GM06990 (cell line): ENCODE results near the gene UNC80.

ENCODE experiments used
- DNase-seq: peaks from one replicate; pipeline ENCODE4 v3.0.0-alpha.2; 2011; ENCODE audit not compliant: insufficient read length; ENCODE audit errors: extremely low read depth
- H3K27me3 ChIP-seq: replicated peaks from 2 replicates; pipeline ENCODE4 v1.6.0; 2011; ENCODE audit warnings: low read length; ENCODE audit not compliant: control insufficient read depth, insufficient read depth
- H3K36me3 ChIP-seq: 2 replicates; pipeline ENCODE4 v1.5.1; 2011; ENCODE audit warnings: low read length; ENCODE audit not compliant: control insufficient read depth, insufficient read depth
- H3K4me3 ChIP-seq: replicated peaks from 2 replicates; pipeline ENCODE4 v1.5.1; 2011; ENCODE audit warnings: low read depth, mild to moderate bottlenecking, control low read depth, low read length
- TF ChIP-seq, protein P1 (sequence below): IDR thresholded peaks from 2 replicates; pipeline ENCODE4 v1.5.1; 2011; ENCODE audit warnings: low read length, control low read depth, mild to moderate bottlenecking, inconsistent platforms; ENCODE audit not compliant: insufficient read depth, poor library complexity, severe bottlenecking

The UNC80 gene

DNA sequence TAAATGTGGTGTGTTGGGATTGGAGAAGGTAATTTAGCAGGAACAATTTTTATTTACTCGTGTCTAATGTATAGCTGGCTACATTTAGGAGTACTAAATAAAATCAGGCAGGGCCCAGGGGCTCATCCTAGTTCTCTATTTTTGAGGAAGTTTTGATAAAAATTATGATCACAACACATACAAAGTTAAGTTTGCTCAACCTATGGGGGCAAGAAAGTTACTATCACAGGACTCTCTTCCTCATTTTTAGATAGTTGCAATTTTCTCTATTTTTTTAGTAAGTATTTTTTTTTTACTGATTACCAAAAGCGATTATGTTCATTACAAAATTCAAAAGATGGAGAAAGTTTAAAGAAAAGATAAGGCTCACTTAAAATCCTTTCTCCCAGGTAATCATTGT lies 170.8 kb downstream of the UNC80 start:
- TF ChIP-seq, protein P1, sequence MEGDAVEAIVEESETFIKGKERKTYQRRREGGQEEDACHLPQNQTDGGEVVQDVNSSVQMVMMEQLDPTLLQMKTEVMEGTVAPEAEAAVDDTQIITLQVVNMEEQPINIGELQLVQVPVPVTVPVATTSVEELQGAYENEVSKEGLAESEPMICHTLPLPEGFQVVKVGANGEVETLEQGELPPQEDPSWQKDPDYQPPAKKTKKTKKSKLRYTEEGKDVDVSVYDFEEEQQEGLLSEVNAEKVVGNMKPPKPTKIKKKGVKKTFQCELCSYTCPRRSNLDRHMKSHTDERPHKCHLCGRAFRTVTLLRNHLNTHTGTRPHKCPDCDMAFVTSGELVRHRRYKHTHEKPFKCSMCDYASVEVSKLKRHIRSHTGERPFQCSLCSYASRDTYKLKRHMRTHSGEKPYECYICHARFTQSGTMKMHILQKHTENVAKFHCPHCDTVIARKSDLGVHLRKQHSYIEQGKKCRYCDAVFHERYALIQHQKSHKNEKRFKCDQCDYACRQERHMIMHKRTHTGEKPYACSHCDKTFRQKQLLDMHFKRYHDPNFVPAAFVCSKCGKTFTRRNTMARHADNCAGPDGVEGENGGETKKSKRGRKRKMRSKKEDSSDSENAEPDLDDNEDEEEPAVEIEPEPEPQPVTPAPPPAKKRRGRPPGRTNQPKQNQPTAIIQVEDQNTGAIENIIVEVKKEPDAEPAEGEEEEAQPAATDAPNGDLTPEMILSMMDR, result no peak
- H3K27me3 ChIP-seq, result no peaks in the 10 kb centered on the region
- no peaks in the 10 kb centered on the region for H3K36me3 ChIP-seq
- no peak for DNase-seq
- no peak overlapping the region for H3K4me3 ChIP-seq

GRCh38 chr2:209942936-209943605 lies 171.4 kb downstream of the UNC80 start:
- Histone ChIP-seq H3K27me3 (no peaks in the 10 kb centered on the region), H3K4me3 (no peak overlapping the region), H3K36me3 (no peaks in the 10 kb centered on the region)
- DNase-seq, result no peak
- TF ChIP-seq, protein P1, result no peak

DNA sequence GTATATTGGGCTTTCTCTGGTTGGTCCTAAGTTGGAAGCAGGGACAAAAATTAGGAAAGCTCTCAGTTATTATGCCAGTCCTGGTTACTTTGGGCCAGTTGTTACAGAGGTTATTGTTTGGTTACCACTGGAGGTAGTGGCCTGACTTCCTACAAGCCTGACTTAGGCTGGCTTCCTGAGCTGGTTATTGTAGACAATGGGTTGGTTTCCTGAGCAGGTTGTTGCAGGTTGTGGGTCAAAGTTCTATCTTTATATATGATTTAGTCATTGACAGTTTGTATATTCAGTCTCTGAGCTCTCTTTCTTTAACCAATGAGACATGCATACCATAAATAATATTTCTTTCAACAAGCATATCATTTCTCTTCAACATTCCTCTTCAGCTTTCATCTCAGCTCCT lies 172.1 kb downstream of the UNC80 start:
- DNase-seq, result no peak
- TF ChIP-seq, protein P1, result no peak
- Histone ChIP-seq H3K4me3 (no peak overlapping the region), H3K36me3 (no peaks in the 10 kb centered on the region), H3K27me3 (no peaks in the 10 kb centered on the region)

- TF ChIP-seq, protein P1, result no peak
- no peak for DNase-seq
- no peaks in the 10 kb centered on the region for H3K36me3 ChIP-seq
- no peak overlapping the region for H3K4me3 ChIP-seq
- H3K27me3 ChIP-seq, result no peaks in the 10 kb centered on the region
Observed at GRCh38 chr2:209946539-209946938, 174.9 kb downstream of the UNC80 start.

- Histone ChIP-seq H3K4me3 (no peak overlapping the region), H3K36me3 (no peaks in the 10 kb centered on the region), H3K27me3 (no peaks in the 10 kb centered on the region; the same call in 1 of the 2 replicates)
- no peak for DNase-seq
- TF ChIP-seq, protein P1, result no peak
Observed at GRCh38 chr2:209956271-209956670, 184.6 kb downstream of the UNC80 start.

GRCh38 chr2:209958016-209958415 lies 186.4 kb downstream of the UNC80 start:
- TF ChIP-seq, protein P1, result no peak
- DNase-seq, result no peak
- Histone ChIP-seq H3K36me3 (no peaks in the 10 kb centered on the region), H3K27me3 (no peaks in the 10 kb centered on the region), H3K4me3 (no peak overlapping the region)
